OCI-M2 (cell line): Measurements from ENCODE around the gene ERC1.

Source experiments
- DNase-seq: peaks from one replicate; lab custom pipeline; 2025; ENCODE audit not compliant: unreplicated experiment; lab: John Stamatoyannopoulos, UW

The ERC1 gene

DNA sequence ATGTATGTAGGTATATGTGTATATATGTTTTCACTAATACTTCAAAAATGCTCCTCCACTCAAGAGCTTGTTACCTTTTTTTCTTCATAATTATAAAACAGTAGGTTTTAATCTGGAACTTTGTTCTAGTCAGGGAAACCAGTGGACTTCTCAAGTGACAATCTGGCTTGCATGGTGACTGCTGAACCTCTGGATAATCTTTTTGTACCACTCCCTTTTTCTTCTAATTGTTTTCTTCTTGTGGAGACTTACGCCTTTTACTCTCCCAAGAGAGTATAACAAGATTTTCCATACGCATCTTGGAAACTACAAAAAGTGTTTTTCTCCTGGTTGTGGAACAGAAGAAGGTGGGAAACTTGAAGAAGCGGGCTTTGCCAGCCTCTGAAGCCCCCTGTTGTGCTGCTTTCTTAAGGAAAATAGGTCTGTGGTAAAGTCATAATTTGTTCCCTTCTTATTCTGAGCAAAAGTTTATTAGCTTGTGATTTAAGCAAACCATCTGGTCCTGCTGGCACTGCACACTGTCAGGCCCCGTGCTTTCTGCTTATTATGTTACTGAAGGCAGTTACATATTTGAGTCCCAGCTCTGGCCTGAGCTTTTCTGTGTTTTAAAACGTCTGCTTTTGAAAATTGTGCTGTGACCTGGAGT lies 291.8 kb downstream of the ERC1 start:
- no peak for DNase-seq

DNA sequence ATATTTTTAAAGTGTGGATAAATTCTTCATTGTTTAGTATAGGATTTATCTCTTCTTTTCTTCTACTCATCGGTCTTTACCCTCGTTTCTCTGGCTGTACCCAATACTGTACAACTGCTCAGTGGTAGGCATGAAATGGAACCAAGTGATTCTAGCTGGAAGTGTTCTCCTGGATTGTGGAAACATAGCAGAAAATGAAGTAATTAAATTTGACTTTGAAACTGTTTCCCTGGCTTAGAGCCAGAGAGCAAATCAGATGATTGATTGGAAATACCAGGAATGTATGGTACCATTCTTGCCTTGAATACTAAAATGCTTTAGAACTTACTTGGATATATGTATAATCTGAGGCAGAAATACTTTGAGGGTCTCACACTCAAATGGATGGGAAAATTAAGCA lies 292.3 kb downstream of the ERC1 start:
- no peak for DNase-seq

DNA sequence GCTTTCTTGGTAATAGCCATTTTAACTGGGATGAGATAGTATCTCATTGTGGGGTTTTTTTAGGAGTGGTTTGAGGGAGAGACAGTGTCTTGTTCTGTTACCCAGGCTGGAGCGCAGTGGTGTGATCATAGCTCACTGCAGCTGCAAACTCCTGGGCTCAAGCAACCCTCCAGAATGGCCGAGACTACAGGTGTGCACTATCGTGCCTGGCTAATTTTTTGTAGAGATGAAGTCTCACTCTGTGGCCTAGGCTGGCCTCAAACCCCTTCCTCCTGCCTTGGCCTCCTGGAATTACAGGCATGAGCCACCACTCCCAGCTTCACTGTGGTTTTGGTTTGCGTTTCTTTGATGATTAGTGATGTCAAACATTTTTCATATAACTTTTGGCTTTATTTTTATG lies 293.6 kb downstream of the ERC1 start:
- no peak for DNase-seq

DNA sequence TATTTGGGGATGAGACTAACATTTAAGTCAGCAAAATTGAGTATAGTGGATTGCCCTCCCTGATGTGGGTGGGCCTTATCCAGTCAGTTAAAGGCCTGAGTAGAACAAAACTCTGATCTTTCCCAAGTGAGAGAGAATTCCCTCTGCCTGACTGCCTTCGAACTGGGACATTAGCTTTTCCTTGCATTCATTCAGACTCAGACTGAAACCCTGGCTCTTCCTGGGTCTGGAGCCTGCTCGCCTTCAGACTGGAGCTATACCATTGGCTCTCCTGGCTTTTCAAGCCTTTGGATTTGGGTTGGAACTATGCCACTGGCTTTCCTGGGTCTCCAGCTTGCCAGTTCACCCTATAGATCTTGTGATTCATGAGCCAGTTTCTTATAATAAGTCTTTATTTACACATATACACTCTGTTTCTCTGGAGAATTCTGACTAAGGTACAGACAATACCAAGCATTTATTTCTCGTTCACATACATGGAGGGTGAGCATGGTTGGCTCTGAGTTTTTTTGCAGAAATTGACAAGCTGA lies 296.5 kb downstream of the ERC1 start:
- no peak for DNase-seq

DNA sequence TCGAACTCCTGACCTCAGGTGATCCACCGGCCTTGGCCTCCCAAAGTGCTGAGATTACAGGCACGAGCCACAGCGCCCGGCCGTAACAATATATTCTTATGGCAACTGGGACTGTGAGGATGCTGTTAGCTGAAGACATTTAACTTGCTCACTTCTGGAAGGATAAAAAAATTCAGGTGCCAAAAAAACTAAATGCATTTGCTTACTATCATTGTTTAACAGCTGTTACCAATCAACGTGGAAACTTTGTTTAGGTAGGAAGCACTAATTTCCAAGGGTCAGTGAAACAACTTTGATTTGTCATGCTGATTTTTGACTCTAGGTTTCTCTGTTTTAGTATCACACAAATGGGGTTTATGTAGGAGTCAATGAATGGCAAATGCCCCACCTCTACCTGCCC lies 297.3 kb downstream of the ERC1 start:
- no peak for DNase-seq

DNA sequence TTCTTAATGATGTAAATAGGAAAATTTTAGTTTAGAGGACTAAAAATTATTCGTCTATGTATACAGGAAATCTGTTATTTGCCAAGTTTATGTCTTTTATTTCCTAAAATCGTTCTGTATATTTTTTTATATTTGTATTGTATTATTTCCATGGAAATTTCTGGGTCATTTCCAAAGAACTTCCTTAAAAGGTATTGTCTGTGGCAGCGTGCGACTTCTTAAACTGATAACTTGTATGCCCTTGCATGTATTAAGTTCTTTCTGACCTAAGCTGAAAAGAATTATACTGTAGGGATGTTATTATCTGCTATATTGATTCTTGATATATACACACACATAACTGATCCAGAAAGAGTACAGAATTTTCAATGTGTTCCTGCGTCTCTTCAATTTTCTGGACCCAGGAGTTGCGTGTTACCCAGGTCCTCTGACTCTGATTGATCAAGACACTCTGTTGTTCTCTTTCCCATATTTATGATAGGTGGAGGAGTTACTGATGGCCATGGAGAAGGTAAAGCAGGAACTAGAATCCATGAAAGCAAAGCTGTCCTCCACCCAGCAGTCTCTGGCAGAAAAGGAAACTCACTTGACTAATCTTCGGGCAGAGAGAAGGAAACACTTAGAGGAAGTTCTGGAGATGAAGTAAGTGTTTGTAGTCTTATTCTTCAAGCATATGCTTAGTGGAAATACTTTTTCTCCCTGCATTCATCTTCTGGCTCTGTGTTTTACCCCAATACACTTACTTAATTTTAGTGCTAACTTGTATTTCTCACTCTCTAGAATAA lies 298.5 kb downstream of the ERC1 start:
- DNase-seq, result no peak

DNA sequence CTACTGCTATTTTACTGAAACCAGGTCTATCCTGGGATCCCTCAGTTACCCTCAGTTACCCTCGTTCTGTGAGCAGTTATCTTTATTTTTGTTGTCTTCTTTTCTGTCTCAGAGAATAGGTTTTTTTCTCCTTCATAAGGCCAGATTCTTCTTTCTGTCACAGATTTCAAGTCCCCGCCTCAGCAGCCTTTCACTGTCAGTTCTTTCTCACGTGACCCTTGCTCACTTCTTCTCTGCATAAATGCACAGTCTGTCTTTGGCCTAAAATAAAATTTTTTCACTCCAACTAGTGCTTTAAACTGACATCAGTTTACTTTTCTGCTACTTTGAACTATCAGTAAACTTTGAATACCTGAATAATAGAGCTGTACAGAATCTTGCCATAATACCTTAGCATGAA lies 299.7 kb downstream of the ERC1 start:
- no peak for DNase-seq

DNA sequence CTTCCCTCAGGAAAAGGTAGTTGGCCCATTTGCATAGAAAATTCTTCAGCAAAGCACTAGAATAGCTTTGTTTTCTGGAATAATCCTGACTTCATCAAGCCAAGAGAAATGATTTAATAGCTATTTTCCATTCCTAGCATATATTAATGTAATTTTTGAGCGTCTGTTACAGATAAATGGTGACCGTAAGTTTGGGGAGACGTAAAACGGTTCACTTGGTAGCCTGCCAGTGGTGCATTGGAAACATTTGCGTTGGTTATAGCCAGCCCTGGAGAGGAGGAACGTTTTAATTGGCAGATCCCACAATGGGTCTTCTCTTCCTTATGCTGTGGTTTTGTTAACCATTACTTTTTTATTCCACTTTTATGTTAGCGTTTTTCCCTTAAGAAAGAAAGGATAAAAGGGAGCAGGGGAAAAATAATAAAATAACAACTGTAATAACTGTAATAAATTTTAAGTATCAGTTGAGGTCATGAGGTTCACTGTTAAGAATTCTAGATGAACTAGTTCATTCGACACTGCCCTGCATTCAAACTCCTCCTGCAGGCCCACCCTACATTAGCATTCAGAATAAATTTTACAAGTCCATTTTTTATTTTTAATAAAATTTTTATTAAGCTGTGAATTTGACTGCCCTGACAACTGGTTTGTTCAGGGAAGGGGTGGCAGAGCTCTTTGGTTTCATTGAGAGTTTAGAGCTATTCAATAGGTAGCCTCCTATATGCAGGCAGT lies 300.7 kb downstream of the ERC1 start:
- DNase-seq, result no peak

DNA sequence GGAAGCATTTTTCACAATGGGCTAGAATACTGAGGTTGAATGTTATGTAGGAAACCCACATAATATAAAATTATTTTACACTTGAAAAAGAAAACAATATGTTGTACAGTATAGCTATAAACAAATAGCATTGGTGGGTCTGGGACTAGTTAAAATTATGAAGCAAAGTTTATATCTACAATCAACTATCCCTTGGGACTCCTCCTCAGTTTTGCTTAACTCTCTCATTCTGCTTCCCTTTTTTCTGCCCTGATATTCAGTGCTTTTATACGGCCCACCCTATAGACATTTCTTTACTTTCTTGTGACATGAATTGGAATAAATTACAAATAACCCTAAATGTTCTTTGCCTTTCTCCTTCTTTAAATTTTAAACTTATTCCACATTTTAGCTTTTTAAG lies 302.9 kb downstream of the ERC1 start:
- no peak for DNase-seq

DNA sequence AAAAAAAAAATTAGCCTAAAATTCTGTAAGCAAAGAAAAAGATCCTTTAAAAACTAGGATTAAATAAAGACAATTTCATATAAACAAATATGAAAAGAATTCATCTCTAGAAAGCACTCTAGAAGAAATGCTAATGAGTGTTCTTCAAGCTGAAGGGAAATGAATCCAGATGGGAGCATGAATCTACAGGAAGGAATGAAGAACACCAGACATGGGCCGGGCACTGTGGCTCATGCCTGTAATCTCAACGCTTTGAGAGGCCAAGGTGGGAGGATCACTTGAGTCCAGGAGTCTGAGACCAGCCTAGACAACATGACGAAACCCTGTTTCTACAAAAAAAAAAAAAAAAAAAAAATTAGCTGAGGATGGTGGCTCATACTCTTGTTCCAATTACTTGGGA lies 306.2 kb downstream of the ERC1 start:
- no peak for DNase-seq

DNA sequence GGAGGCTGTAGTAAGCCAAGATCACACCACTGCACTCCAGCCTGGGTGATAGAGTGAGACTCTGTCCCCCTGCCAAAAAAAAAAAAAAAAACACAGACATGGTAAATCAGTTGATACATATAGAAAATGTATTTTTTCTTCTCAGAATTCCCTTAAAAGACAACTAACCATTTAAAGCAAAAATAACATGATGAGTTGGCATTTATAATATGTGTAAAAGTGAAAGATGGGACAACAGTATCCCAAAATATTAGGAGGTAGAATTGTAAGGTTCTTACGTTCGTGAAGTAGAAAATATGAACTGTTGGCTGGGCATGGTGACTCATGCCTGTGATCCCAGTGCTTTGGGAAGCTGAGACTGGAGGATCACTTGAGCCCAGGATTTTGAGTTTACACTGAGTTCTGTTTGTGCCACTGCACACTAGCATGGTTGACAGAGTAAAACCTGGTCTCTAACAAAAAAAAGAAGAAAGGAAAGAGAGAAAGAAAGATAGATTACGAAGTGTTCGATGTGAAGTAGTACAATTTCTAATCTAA lies 306.7 kb downstream of the ERC1 start:
- DNase-seq, result no peak

DNA sequence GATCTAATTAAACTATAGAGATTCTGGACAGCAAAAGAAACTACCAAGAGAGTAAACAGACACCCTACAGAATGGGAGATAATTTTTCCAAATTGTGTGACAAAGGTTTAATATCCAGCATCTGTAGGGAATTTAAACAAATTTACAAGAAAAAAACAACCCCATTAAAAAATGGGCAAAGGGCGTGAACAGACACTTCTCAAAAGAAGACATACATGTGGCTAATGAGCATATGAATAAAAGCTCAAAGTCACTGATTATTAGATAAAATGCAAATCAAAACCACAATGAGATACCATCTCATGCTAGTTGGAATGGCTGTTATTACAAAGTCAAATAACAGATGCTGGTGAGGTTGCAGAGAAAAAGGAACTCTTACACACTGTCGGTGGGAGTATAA lies 309.4 kb downstream of the ERC1 start:
- DNase-seq, result no peak

DNA sequence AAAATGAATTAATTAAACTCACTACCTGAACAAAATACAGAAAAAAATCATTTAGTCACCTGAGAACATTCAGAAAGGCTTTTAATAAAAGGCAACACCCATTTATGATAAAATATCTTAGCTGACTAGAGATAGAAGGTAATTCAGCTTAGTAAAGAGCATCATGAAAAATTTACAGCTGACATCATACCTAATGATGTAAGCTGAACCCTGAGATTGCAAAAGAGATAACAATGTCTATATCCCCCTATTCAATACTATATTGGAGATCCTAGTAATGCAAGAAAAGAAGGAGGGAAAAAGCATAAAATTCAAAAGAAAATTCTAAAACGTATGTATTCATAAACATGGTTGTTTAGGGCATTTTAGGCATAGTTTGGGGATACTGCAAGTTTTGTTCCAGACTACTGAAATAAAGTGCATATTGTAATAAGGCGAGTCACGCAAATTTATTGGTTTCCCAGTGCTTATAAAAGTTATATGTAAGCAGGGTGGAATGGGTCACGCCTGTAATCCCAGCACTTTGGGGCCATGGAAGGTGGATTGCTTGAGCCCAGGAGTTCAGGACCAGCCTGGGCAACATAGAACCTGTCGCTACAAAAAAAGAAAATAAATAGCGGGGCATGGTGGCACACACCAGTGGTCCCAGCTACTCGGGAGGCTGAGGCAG lies 311.3 kb downstream of the ERC1 start:
- no peak for DNase-seq

DNA sequence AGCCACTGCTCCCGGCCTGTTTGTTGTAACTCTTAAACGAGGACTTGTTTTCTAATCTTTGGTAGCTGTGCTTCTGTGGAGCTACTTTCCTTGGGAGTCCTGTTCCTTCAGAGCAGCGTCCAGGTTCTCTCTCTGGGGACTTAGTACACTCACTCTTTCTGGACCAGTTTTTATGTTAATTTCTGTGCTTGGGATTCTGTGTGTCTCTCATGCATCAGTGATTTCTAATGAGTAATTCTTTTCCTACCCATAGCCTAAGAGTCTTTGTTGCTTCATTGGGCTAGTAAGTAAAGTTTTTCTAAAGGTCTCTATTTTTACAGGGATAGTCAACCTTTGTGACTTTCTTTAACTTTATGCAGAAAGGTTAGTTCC lies 314.0 kb downstream of the ERC1 start:
- DNase-seq, result no peak

DNA sequence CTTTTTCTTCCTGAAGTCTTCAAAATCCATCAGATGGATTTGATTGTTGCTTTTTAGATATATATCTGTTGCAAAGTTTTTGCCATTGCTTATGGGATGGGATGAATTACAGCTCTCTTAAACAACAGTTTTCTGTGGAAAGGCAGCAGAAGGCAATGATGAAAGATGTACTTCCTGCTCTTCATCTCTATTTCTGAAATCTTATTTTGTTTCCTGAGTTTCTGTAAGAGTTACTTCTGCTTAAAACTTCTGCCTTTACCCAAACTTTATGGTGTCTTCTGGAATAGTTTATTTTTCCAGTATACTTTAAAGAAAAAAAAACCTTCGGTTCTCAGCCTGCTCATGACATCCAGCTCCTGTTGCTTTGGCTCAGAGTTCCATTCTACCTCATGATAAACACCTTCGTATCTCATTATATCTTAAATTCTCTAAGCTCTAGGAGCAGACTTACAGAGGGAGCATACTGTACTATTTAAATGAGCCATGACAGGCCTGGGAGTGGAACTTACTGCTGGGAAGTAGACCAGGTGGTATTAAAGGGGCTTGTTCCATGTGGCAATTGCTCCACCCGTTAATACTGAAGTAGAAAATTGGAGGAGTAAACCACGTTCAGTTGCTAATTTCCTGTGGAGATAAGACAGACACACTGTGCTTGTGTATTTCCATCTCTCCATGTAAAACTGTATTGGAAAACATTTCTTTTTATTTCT lies 314.9 kb downstream of the ERC1 start:
- DNase-seq, result no peak

DNA sequence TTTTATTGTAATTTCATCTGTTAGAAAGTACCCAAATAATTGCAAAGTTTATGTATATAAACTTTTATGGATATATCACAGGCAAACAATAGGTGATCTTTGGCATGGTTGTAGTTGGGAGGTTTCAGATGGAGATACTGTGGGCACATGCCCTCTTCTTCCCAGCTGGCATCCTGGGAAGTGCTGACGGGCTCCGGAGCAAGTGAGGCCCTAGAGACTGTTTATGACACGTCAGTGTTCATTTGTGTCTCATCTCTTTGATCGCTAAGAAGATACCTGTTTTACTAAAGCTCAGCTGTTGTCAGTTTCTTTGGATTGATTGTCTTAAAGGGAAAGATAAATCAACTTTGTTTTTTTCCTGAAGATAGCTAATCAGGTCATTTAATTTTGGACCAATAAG lies 315.8 kb downstream of the ERC1 start:
- DNase-seq, result no peak

DNA sequence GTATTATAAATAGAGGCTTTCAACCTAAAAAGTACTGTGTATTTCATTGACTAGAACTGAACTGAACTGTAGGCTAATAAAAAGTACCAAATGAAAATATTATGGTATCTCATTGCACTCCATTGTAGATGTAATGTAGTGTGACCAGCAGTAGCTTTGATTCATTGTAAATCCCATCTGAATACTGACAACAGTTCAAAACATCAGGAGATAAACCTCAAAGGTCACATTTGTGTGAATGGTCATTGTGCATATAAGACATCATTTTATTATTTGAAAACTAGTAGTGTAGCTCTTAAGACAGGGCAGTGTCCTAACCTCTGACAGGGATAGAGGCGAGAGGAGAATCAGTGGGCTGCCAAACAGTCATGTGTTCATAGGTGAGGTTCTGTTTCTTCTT lies 316.8 kb downstream of the ERC1 start:
- DNase-seq, result no peak

DNA sequence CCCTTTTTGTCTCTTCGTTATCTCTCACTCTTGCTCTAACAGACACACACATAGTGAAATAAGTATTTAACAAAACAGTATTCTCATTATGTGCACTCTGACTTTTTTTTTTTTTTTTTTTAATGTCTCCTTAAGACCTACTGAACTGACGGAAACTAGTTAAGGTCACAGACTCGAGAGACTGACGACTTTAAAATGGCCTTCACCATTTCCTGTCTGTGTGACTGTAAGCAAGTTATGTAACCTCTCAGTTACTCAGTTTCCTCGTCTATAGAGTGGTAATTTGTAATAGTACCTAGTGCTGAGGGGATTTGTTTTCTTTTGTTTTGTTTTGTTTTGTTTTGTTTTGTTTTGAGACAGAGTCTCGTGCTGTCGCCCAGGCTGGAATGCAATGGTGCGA lies 318.6 kb downstream of the ERC1 start:
- no peak for DNase-seq

DNA sequence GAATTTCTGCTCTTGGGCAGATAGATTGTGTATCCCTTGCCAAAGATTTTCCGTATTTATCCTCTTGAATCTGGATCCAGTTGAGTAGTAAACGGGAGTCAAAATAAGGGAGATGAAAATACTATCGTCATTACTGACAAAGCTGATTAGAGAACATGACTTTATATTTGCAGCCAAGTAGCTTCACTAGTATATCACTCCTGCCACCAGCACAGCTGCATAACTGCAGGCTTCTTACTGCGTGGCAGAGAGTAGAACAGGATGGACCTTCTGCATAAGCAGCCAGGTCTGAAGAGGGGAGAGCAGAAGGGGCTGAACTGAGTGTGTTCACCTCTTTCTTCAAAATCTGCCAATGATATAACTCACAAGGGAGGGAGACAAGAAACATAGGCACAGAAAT lies 319.6 kb downstream of the ERC1 start:
- DNase-seq, result no peak

DNA sequence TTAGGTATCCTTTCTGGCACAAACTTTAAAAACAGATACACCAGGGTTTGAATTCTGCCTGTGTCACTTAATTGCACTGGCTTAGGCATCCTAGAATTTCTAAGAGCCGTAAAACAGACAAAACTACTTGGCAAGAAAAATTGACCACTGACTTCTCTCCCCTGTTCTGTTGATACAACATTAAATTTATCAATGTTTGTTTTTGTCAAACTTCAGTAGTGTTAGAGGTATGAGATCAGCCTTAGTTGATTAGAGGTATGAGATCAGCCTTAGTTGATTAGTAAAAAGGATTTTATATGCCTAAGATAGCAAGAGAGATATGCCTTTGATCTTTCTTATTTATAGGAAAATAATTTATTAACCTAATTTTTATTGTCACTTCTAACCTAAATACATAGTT lies 320.1 kb downstream of the ERC1 start:
- DNase-seq, result no peak

DNA sequence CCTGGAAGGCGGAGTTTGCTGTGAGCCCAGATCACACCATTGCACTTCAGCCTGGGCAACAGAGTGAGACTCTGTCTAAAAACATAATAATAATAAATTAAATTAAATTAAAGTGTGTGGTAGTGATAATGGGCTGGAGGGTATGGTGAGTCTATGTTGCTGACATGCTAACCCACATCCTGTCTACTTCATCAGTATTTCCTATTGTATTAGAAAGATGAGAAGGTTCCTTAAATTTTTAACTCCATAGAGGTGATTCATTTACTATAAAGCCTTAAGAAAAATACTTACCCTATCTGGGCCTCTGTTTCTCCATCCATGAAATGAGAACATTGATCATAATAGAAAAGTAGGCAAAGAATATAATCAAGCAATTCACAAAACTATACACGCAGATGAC lies 322.9 kb downstream of the ERC1 start:
- DNase-seq, result no peak
